ENCODE results near the gene THUMPD1.
"Not testable (repeated sequence)": the region's sequence is repeated elsewhere in the genome, so short reads cannot be mapped to it uniquely, and the experiment has no call there.

Gene THUMPD1

GRCh38 chr16:20741554-20742285, at the start of gene THUMPD1:
THUMPD1 (minus strand) TSS chr16:20741818; CDS start chr16:20741739, 79 bp downstream.
- DNase-seq, result peak; percentile 98

GRCh38 chr16:20789130-20789529, 47.5 kb upstream of the THUMPD1 start:
- DNase-seq, result no peak

- DNase-seq, result no peak
These were observed 42.6 kb upstream of the THUMPD1 start for GRCh38 chr16:20784204-20784603.

GRCh38 chr16:20782470-20782869, 40.9 kb upstream of the THUMPD1 start:
- DNase-seq, result no peak

- DNase-seq, result no peak
These were observed 40.1 kb upstream of the THUMPD1 start for GRCh38 chr16:20781697-20782096.

GRCh38 chr16:20774703-20775362, 33.2 kb upstream of the THUMPD1 start:
- peak; percentile 15 for DNase-seq

- DNase-seq, result no peak
These were observed 32.1 kb upstream of the THUMPD1 start for GRCh38 chr16:20773679-20774078.

- DNase-seq, result no peak
These were observed 27.2 kb upstream of the THUMPD1 start for GRCh38 chr16:20768818-20769217.

GRCh38 chr16:20768121-20768520, 26.5 kb upstream of the THUMPD1 start:
- DNase-seq, result no peak

- no peak for DNase-seq
These were observed 26.0 kb upstream of the THUMPD1 start for GRCh38 chr16:20767577-20767976.

GRCh38 chr16:20766294-20766693, 24.7 kb upstream of the THUMPD1 start:
- DNase-seq, result no peak

GRCh38 chr16:20765732-20766131, 24.1 kb upstream of the THUMPD1 start:
- no peak for DNase-seq

- DNase-seq, result not testable (repeated sequence)
These were observed 22.8 kb upstream of the THUMPD1 start for GRCh38 chr16:20764448-20764847.

GRCh38 chr16:20763461-20764232, 22.0 kb upstream of the THUMPD1 start, which contains the start of gene ACSM3:
ACSM3 (plus strand) TSS chr16:20764014; CDS start chr16:20770035, 6,021 bp downstream.
- DNase-seq, result peak; percentile 62

- no peak for DNase-seq
These were observed 20.9 kb upstream of the THUMPD1 start for GRCh38 chr16:20762404-20763123.

GRCh38 chr16:20761175-20761574, 19.6 kb upstream of the THUMPD1 start:
- DNase-seq, result no peak

- DNase-seq, result no peak
These were observed 18.7 kb upstream of the THUMPD1 start for GRCh38 chr16:20760346-20760745.

- DNase-seq, result not testable (repeated sequence)
These were observed 14.2 kb upstream of the THUMPD1 start for GRCh38 chr16:20755799-20756198.

- DNase-seq, result no peak
These were observed 13.6 kb upstream of the THUMPD1 start for GRCh38 chr16:20755238-20755637.

GRCh38 chr16:20753727-20754126, 12.1 kb upstream of the THUMPD1 start:
- DNase-seq, result no peak

- no peak for DNase-seq
These were observed 8.9 kb upstream of the THUMPD1 start for GRCh38 chr16:20750558-20750957.

GRCh38 chr16:20749474-20749873, 7.9 kb upstream of the THUMPD1 start:
- DNase-seq, result no peak
